GM18505 (cell line): ENCODE data around the gene RAD51B.

Experiments
- ATAC-seq: cut with Tn5 transposase; IDR thresholded peaks from one replicate; pipeline ENCODE4 v1.9.1; 2021; ENCODE audit not compliant: unreplicated experiment
- POLR2A ChIP-seq: IDR thresholded peaks from 4 replicates; pipeline ENCODE4 v1.6.1; 2011; ENCODE audit warnings: borderline replicate concordance; ENCODE audit not compliant: insufficient read depth, insufficient read length; ENCODE audit errors: extremely low read depth

RAD51B gene

GRCh38 chr14:68364792-68365192, 545.2 kb downstream of the RAD51B start:
- no peak for TF ChIP-seq POLR2A
- ATAC-seq: no peak

- ATAC-seq: no peak
- TF ChIP-seq POLR2A: no peak
Observed at GRCh38 chr14:68365228-68365627, 545.6 kb downstream of the RAD51B start.

GRCh38 chr14:68366656-68367055, 547.1 kb downstream of the RAD51B start:
- TF ChIP-seq POLR2A: no peak
- ATAC-seq: no peak

GRCh38 chr14:68367536-68367935, 548.0 kb downstream of the RAD51B start:
- ATAC-seq: no peak
- no peak for TF ChIP-seq POLR2A

- peak; percentile 58 for ATAC-seq
- no peak for TF ChIP-seq POLR2A
Observed at GRCh38 chr14:68368850-68369249, 549.3 kb downstream of the RAD51B start.

- ATAC-seq: no peak
- no peak for TF ChIP-seq POLR2A
Observed at GRCh38 chr14:68369281-68370056, 549.9 kb downstream of the RAD51B start.

GRCh38 chr14:68370057-68370360, 550.4 kb downstream of the RAD51B start:
- no peak for TF ChIP-seq POLR2A
- ATAC-seq: no peak

GRCh38 chr14:68372368-68372767, 552.8 kb downstream of the RAD51B start:
- TF ChIP-seq POLR2A: no peak
- ATAC-seq: no peak

- no peak for TF ChIP-seq POLR2A
- ATAC-seq: no peak
Observed at GRCh38 chr14:68373124-68373646, 553.6 kb downstream of the RAD51B start.

GRCh38 chr14:68373847-68374444, 554.4 kb downstream of the RAD51B start:
- TF ChIP-seq POLR2A: no peak
- ATAC-seq: no peak

GRCh38 chr14:68374682-68375081, 555.1 kb downstream of the RAD51B start:
- no peak for TF ChIP-seq POLR2A
- ATAC-seq: no peak

- no peak for TF ChIP-seq POLR2A
- no peak for ATAC-seq
Observed at GRCh38 chr14:68375376-68375775, 555.8 kb downstream of the RAD51B start.

GRCh38 chr14:68376067-68376779, 556.6 kb downstream of the RAD51B start:
- ATAC-seq: no peak
- no peak for TF ChIP-seq POLR2A

- no peak for TF ChIP-seq POLR2A
- ATAC-seq: no peak
Observed at GRCh38 chr14:68377006-68377405, 557.4 kb downstream of the RAD51B start.
